ENCODE results near the gene PMF1.

PMF1 gene

DNA sequence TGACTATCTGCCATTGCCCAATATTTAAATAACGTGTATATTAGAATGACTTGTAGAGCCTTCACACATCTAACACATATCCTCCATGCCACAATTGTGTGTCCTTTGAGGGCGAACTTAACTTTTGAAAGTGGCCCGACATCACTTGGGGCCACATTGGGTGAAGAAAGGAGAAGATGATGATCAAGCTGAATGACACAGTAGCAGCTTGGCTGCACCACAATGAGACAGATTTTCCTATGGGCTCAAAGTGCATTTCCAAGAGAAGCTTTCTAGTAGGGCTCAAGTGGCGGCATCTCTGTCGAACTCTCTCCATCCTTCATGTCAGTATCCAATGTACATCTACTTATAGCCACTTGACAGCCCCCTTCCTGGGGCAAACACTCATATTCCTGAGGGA is 25.4 kb downstream of the PMF1 start:
- Histone ChIP-seq H3K36me3 (replicated peaks) (peaks cover 11% of the 10 kb centered on the region), H3K4me3 (ENCODE audit: low read depth, low read length) (no peak overlapping the region), H3K27me3 (replicated peaks) (no peaks in the 10 kb centered on the region), H3K27ac (no peak overlapping the region)
- TF ChIP-seq, protein P1, sequence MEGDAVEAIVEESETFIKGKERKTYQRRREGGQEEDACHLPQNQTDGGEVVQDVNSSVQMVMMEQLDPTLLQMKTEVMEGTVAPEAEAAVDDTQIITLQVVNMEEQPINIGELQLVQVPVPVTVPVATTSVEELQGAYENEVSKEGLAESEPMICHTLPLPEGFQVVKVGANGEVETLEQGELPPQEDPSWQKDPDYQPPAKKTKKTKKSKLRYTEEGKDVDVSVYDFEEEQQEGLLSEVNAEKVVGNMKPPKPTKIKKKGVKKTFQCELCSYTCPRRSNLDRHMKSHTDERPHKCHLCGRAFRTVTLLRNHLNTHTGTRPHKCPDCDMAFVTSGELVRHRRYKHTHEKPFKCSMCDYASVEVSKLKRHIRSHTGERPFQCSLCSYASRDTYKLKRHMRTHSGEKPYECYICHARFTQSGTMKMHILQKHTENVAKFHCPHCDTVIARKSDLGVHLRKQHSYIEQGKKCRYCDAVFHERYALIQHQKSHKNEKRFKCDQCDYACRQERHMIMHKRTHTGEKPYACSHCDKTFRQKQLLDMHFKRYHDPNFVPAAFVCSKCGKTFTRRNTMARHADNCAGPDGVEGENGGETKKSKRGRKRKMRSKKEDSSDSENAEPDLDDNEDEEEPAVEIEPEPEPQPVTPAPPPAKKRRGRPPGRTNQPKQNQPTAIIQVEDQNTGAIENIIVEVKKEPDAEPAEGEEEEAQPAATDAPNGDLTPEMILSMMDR (IDR thresholded peaks at IDR 0.05; ENCODE audit: low read depth, low read length, missing control alignments), result no peak
- no peak for DNase-seq
- in situ Hi-C loops (cut with HindIII; ENCODE audit: low pct_ligation_motif_present, low sequenced_read_pairs), result no loop called here

DNA sequence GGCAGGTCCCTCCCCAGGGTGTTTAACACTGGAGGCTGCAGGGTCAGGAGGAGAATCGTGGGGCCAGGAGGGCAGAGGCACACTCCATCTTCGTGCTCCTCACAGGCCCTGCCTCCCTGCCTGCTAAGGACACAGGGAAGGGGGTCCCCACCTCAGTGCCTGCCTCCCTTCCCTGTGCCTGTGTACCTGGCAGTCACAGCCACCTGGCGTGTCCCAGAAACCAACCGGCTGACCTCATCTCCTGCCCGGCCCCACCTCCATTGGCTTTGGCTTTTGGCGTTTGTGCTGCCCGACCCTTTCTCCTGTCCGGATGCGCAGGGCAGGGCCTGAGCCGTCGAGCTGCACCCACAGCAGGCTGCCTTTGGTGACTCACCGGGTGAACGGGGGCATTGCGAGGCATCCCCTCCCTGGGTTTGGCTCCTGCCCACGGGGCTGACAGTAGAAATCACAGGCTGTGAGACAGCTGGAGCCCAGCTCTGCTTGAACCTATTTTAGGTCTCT is 28.6 kb downstream of the PMF1 start:
- Histone ChIP-seq H3K4me3 (ENCODE audit: low read depth, low read length) (no peak overlapping the region), H3K36me3 (replicated peaks) (peaks cover 6% of the 10 kb centered on the region), H3K27ac (no peak overlapping the region), H3K27me3 (replicated peaks) (peaks cover 7% of the 10 kb centered on the region)
- in situ Hi-C loops (cut with HindIII; ENCODE audit: low pct_ligation_motif_present, low sequenced_read_pairs), result no loop called here
- TF ChIP-seq, protein P1 (IDR thresholded peaks at IDR 0.05; ENCODE audit: low read depth, low read length, missing control alignments), result no peak
- peak; percentile 45 for DNase-seq

DNA sequence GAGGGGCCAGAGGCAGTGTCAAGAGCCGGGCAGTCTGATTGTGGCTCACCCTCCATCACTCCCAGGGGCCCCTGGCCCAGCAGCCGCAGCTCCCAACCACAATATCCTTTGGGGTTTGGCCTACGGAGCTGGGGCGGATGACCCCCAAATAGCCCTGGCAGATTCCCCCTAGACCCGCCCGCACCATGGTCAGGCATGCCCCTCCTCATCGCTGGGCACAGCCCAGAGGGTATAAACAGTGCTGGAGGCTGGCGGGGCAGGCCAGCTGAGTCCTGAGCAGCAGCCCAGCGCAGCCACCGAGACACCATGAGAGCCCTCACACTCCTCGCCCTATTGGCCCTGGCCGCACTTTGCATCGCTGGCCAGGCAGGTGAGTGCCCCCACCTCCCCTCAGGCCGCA is 29.1 kb downstream of the PMF1 start, which contains the start of gene BGLAP:
TSS of gene BGLAP (plus strand) at position 259 of the 400 bp plus-strand sequence. CDS start at position 307, 48 bp downstream.
- Histone ChIP-seq H3K4me3 (ENCODE audit: low read depth, low read length) (no peak within 1 kb of the TSS), H3K36me3 (replicated peaks) (peaks cover 2% of the 10 kb centered on the region), H3K27me3 (replicated peaks) (peaks cover 7% of the 10 kb centered on the region), H3K27ac (no peak within 1 kb of the TSS)
- DNase-seq, result no peak
- in situ Hi-C loops (cut with HindIII; ENCODE audit: low pct_ligation_motif_present, low sequenced_read_pairs), result no loop called here
- TF ChIP-seq, protein P1 (IDR thresholded peaks at IDR 0.05; ENCODE audit: low read depth, low read length, missing control alignments), result no peak

DNA sequence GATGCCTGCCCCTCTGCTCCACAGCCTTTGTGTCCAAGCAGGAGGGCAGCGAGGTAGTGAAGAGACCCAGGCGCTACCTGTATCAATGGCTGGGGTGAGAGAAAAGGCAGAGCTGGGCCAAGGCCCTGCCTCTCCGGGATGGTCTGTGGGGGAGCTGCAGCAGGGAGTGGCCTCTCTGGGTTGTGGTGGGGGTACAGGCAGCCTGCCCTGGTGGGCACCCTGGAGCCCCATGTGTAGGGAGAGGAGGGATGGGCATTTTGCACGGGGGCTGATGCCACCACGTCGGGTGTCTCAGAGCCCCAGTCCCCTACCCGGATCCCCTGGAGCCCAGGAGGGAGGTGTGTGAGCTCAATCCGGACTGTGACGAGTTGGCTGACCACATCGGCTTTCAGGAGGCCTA is 29.9 kb downstream of the PMF1 start:
- Histone ChIP-seq H3K4me3 (ENCODE audit: low read depth, low read length) (no peak overlapping the region), H3K27ac (no peak overlapping the region), H3K36me3 (replicated peaks) (peaks cover 2% of the 10 kb centered on the region), H3K27me3 (replicated peaks) (peaks cover 7% of the 10 kb centered on the region)
- DNase-seq, result no peak
- in situ Hi-C loops (cut with HindIII; ENCODE audit: low pct_ligation_motif_present, low sequenced_read_pairs), result no loop called here
- TF ChIP-seq, protein P1 (IDR thresholded peaks at IDR 0.05; ENCODE audit: low read depth, low read length, missing control alignments), result no peak

DNA sequence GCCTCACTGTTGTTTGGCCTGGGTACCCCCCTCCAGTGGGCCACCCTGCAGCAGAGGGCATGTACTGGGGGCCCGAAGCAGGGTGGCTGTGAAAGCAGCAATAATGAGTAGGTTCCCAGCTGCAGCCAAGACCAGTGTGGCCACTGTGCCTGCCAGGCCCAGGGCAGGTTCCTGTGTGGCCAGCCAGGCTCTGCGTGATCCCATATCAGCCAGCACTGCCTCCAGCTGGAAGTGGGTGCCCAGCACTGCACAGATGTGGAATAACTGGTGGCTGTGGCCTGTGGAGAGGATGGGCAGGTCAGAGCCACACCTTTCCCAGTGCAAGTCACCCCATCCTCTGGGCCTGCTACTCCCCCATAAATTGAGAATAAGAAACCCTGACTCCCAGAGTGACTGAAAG is 31.3 kb downstream of the PMF1 start:
- Histone ChIP-seq H3K27ac (no peak overlapping the region), H3K4me3 (ENCODE audit: low read depth, low read length) (no peak overlapping the region), H3K27me3 (replicated peaks) (peaks cover 7% of the 10 kb centered on the region), H3K36me3 (replicated peaks) (peaks cover 5% of the 10 kb centered on the region)
- in situ Hi-C loops (cut with HindIII; ENCODE audit: low pct_ligation_motif_present, low sequenced_read_pairs), result no loop called here
- TF ChIP-seq, protein P1 (IDR thresholded peaks at IDR 0.05; ENCODE audit: low read depth, low read length, missing control alignments), result no peak
- DNase-seq, result no peak

DNA sequence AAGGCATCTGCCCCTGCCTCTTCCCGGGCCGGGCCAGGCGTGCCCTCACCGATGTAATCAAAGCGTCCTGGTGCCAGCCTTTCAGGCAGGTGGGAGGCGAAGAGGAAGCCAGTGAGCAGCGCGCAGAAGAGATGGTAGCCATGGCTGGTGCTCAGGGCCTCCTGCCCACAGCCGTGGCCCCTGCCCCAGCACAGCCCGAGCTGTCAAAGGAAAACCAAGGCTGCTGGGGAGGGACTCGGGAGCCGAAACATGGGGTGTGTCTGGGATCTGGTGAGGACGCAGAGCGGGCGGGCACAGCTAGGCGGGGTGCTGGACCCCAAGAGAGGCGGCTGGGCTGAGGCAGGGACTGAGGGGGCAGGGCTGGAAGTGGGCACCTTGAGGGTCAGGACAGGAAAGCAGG is 31.9 kb downstream of the PMF1 start:
- in situ Hi-C loops (cut with HindIII; ENCODE audit: low pct_ligation_motif_present, low sequenced_read_pairs), result no loop called here
- no peak overlapping the region for H3K4me3 ChIP-seq (ENCODE audit: low read depth, low read length)
- no peak overlapping the region for H3K27ac ChIP-seq

More for the DNA sequence above, 31.9 kb downstream of the PMF1 start:
- TF ChIP-seq, protein P1 (IDR thresholded peaks at IDR 0.05; ENCODE audit: low read depth, low read length, missing control alignments), result no peak
- Histone ChIP-seq H3K36me3 (replicated peaks) (peaks cover 10% of the 10 kb centered on the region), H3K27me3 (replicated peaks) (peaks cover 7% of the 10 kb centered on the region)
- DNase-seq, result no peak
